ENCODE results near the gene AHCY. TPM values are rescaled to one million over a fixed set of nuclear protein-coding genes. Genes with fewer than 3 reads are reported as not detected.

The AHCY gene
- total RNA-seq, 6 donors from 2014 or later, result 41.9 to 76.8 (median 58.6) TPM

GRCh38 chr20:34232494-34233087 is 70.6 kb downstream of the AHCY start:
- Histone ChIP-seq H3K4me3 (no peak overlapping the region), H3K27me3 (no peaks in the 10 kb centered on the region), H3K4me1 (no peaks in the 10 kb centered on the region), H3K9me3 (peaks cover 0 to 5% (median 2%) of the 10 kb centered on the region in 4 donors), H3K27ac (no peak overlapping the region), H3K36me3 (no peaks in the 10 kb centered on the region)
- no peak for DNase-seq
- no peak for TF ChIP-seq POLR2A (IDR thresholded peaks at IDR 0.05)
- no peak for TF ChIP-seq EP300 (IDR thresholded peaks at IDR 0.05)
- TF ChIP-seq, protein P1, sequence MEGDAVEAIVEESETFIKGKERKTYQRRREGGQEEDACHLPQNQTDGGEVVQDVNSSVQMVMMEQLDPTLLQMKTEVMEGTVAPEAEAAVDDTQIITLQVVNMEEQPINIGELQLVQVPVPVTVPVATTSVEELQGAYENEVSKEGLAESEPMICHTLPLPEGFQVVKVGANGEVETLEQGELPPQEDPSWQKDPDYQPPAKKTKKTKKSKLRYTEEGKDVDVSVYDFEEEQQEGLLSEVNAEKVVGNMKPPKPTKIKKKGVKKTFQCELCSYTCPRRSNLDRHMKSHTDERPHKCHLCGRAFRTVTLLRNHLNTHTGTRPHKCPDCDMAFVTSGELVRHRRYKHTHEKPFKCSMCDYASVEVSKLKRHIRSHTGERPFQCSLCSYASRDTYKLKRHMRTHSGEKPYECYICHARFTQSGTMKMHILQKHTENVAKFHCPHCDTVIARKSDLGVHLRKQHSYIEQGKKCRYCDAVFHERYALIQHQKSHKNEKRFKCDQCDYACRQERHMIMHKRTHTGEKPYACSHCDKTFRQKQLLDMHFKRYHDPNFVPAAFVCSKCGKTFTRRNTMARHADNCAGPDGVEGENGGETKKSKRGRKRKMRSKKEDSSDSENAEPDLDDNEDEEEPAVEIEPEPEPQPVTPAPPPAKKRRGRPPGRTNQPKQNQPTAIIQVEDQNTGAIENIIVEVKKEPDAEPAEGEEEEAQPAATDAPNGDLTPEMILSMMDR (IDR thresholded peaks at IDR 0.05), result no peak
- TF ChIP-seq POLR2AphosphoS5 (IDR thresholded peaks at IDR 0.05), result no peak
- ATAC-seq (ENCODE audit: low FRiP score in 2 of 2), result no peak
- WGBS, 2 donors, result 75 to 90% methylated on average over 3 of the region's 3 CpGs

DNA sequence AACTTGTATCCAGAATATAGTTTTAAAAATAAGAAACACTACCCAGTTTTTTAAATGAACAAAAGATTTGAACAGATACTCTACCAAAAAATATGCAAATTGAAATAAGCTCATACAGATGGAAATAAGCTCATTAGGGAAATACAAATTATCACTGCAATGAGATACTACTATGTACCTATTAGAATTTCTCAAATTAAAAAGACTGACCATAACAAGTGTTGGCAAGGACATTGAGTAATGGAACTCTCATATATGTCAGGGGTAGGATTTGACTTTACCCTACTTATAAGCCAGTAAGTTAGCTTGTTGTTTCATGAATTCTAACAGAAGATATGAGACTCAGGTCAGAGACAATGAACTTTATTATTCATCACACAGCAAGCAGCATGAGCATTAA is 71.5 kb downstream of the AHCY start:
- no peak overlapping the region for H3K4me3 ChIP-seq
- H3K4me1 ChIP-seq, result no peaks in the 10 kb centered on the region
- H3K27ac ChIP-seq, result no peak overlapping the region
- H3K36me3 ChIP-seq, result no peaks in the 10 kb centered on the region
- H3K27me3 ChIP-seq, result no peaks in the 10 kb centered on the region
- ATAC-seq (ENCODE audit: low FRiP score in 2 of 2) (no peak), DNase-seq (no peak)
- no peaks in the 10 kb centered on the region for H3K9me3 ChIP-seq
- TF ChIP-seq, protein P1 (IDR thresholded peaks at IDR 0.05), result no peak
- no peak for TF ChIP-seq POLR2AphosphoS5 (IDR thresholded peaks at IDR 0.05)
- TF ChIP-seq EP300 (IDR thresholded peaks at IDR 0.05), result no peak
- no peak for TF ChIP-seq POLR2A (IDR thresholded peaks at IDR 0.05)

Small RNAs within 50 kb of the gene (small RNA-seq; reads per million reads assigned to genes)
- gene AL356299.1, result 0 reads per million in 4 donors

Other genes with a start within 250 kb of the AHCY start
- gene EIF2S2, start 191.1 kb downstream of the AHCY start, total RNA-seq, result 10 to 100 TPM; 28.3 to 76.1 (median 50.3) TPM
- under 1 TPM in 2 of 6 donors, not detected in 4; 0.47 to 0.54 TPM for gene ASIP, start 61.9 kb downstream of the AHCY start, total RNA-seq
- 10 to 100 TPM; 26.6 to 57.2 (median 45.5) TPM for gene ITCH, start 59.9 kb upstream of the AHCY start, total RNA-seq
- 100 to 1,000 TPM in 5 of 6 donors, 10 to 100 TPM in 1; 77.5 to 156 (median 122) TPM for gene DYNLRB1, start 213.1 kb upstream of the AHCY start, total RNA-seq